Fibroblast of pulmonary artery (primary cell): ENCODE data around the gene ANO10.
A peak's percentile ranks its signal among the peaks of the same experiment; 100 is the strongest.

Source experiments
- DNase-seq: peaks from one replicate; pipeline ENCODE4 v3.0.0-alpha.2; 2010; ENCODE audit warnings: low read depth
- H3K4me3 ChIP-seq: replicated peaks from 2 replicates; pipeline ENCODE4 v1.5.1; 2011; ENCODE audit warnings: low read depth, mild to moderate bottlenecking, control low read depth, low read length, moderate library complexity
- CTCF ChIP-seq: IDR thresholded peaks from 2 replicates; pipeline ENCODE4 v1.5.1; 2011; ENCODE audit warnings: mild to moderate bottlenecking, control low read depth, low read length, inconsistent platforms; ENCODE audit errors: missing control alignments

ANO10 gene

GRCh38 chr3:43512754-43513404 lies 108.9 kb downstream of the ANO10 start:
- TF ChIP-seq CTCF, result no peak
- peak; percentile 47 for DNase-seq
- no peak overlapping the region for H3K4me3 ChIP-seq

- no peak overlapping the region for H3K4me3 ChIP-seq
- no peak for DNase-seq
- TF ChIP-seq CTCF, result no peak
These were observed 115.2 kb downstream of the ANO10 start for GRCh38 chr3:43506644-43507043.

- no peak overlapping the region for H3K4me3 ChIP-seq
- no peak for TF ChIP-seq CTCF
- DNase-seq, result no peak
These were observed 116.5 kb downstream of the ANO10 start for GRCh38 chr3:43505351-43505750.

- DNase-seq, result peak; percentile 65
- peak; percentile 42 for TF ChIP-seq CTCF
- no peak overlapping the region for H3K4me3 ChIP-seq
These were observed 118.6 kb downstream of the ANO10 start for GRCh38 chr3:43503067-43503728.

- no peak for TF ChIP-seq CTCF
- H3K4me3 ChIP-seq, result no peak overlapping the region
- DNase-seq, result no peak
These were observed 122.6 kb downstream of the ANO10 start for GRCh38 chr3:43499256-43499655.

GRCh38 chr3:43497905-43498365 lies 123.9 kb downstream of the ANO10 start:
- DNase-seq, result peak; percentile 58
- H3K4me3 ChIP-seq, result no peak overlapping the region
- no peak for TF ChIP-seq CTCF
